GM21381 (cell line): Measurements from ENCODE around the gene GPR179.
A peak's percentile ranks its signal among the peaks of the same experiment; 100 is the strongest.
"Not testable (repeated sequence)": the region's sequence is repeated elsewhere in the genome, so short reads cannot be mapped to it uniquely, and the experiment has no call there.

ENCODE experiments used
- ATAC-seq: cut with Tn5 transposase; IDR thresholded peaks from one replicate; pipeline ENCODE4 v1.9.1; 2021; ENCODE audit warnings: mild to moderate bottlenecking, moderate library complexity; ENCODE audit not compliant: unreplicated experiment

Gene GPR179

GRCh38 chr17:38324141-38324697 lies 19.5 kb downstream of the GPR179 start:
- ATAC-seq = no peak

DNA sequence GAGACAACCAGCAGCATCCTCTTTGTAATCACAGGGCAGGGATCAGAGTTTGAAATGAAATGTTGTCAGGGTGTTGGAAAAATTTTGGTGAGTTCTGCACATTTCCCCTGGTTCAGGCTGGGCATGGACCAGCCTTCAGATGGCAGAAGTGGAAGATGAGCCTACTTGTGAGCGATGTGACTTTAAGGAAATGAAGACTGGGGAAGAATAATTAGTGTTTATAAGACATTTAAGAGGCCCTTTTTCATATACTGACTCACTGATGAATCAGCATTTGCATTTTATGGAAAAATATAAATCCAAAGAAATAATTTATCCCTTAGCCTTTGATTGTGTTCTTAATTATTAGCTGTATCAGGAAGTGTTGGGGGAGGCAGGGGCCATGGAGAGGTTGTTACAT lies 20.9 kb downstream of the GPR179 start:
- ATAC-seq = no peak

GRCh38 chr17:38322156-38322779 lies 21.5 kb downstream of the GPR179 start:
- no peak for ATAC-seq

DNA sequence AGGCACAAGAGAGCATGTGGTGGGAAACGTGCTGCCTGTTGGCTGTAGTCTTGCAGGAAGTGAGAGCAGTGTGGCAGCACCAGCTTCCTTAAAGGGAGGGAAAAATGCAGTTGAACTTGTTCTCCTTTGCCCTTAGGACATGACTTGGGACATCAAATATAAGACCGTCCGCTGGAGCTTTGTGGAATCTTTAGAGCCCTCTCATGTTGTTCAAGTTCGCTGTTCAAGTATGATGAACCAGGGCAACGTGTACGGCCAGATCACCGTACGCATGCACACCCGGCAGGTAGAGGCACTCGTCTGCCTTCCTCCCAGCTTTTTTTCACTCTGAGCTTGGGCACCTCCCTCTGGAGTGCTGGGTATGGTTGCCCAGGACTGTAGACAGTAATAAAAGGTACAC lies 23.3 kb downstream of the GPR179 start:
- no peak for ATAC-seq

GRCh38 chr17:38317081-38317480 lies 26.7 kb downstream of the GPR179 start:
- ATAC-seq = no peak

- no peak for ATAC-seq
These were observed 28.3 kb downstream of the GPR179 start for GRCh38 chr17:38315497-38315896.

DNA sequence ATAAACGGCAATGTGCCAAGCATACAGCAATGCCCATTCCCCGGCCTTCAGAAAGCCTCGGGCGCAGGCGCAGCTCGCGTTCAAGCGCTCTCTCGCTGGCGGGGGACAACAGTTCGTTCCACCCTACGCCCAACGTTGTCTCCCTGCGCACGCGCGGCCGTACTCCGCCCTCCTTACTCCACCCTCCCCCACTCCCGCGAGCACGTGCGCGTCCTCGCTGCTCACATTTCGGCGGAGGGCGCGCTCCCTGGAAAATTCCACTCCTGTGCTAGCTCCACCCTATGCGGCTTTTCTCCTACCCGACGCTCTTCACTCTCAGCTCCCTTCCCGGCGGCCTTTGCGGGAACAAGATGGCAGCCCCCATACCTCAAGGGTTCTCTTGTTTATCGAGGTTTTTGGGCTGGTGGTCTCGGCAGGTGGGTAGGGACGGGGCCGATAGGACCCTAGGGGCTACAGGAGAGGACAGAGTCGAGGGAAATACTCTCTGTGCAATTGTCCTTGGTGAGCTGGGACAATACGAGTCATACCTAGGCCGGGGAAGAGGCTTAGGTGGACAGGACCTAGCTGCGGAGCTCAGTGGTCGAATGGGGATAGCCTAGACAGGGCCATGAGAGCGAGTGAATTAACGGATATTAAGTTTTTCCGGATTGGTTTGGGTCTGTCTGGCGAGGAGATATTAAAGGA lies 46.8 kb downstream of the GPR179 start, which contains the start of gene MRPL45:
MRPL45 (plus strand) TSS at position 335 of the 684 bp plus-strand sequence; CDS start at position 351, 16 bp downstream.
- ATAC-seq = peak; percentile 96

- not testable (repeated sequence) for ATAC-seq
These were observed 48.0 kb downstream of the GPR179 start for GRCh38 chr17:38295602-38296365.

GRCh38 chr17:38289760-38290159 lies 54.0 kb downstream of the GPR179 start:
- ATAC-seq = not testable (repeated sequence)

- not testable (repeated sequence) for ATAC-seq
These were observed 55.4 kb downstream of the GPR179 start for GRCh38 chr17:38288217-38288827.

- ATAC-seq = peak; percentile 86
These were observed 57.2 kb downstream of the GPR179 start for GRCh38 chr17:38286501-38287091.

GRCh38 chr17:38285994-38286393 lies 57.8 kb downstream of the GPR179 start:
- peak; percentile 11 for ATAC-seq
